ENCODE results near the gene SMARCA2.

DNA sequence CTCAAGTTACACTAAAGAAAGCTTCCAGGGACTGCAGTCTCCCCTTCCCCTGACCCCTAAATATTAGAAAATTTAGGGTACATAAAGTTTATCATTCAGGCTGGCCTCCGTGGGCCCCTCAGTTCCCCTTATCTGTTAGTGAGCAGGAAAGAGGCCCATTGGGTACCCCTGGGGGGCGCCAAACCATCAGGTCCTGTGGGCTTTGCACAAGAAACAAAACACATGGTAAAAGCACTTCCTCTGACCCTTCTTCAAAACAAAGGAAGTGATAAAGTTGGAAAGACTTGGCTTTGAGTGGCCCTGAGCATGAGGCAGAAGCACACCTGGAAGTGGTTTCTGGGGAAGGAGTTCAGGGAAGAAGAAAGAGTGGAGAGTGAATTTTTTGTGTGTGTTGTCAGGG lies 213.0 kb downstream of the SMARCA2 start:
- TF ChIP-seq, protein P1, sequence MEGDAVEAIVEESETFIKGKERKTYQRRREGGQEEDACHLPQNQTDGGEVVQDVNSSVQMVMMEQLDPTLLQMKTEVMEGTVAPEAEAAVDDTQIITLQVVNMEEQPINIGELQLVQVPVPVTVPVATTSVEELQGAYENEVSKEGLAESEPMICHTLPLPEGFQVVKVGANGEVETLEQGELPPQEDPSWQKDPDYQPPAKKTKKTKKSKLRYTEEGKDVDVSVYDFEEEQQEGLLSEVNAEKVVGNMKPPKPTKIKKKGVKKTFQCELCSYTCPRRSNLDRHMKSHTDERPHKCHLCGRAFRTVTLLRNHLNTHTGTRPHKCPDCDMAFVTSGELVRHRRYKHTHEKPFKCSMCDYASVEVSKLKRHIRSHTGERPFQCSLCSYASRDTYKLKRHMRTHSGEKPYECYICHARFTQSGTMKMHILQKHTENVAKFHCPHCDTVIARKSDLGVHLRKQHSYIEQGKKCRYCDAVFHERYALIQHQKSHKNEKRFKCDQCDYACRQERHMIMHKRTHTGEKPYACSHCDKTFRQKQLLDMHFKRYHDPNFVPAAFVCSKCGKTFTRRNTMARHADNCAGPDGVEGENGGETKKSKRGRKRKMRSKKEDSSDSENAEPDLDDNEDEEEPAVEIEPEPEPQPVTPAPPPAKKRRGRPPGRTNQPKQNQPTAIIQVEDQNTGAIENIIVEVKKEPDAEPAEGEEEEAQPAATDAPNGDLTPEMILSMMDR (IDR thresholded peaks at IDR 0.05) = peak in 2 of 7 experiments; percentile 9 to 14
- TF ChIP-seq EP300 (IDR thresholded peaks at IDR 0.05) (no peak), POLR2A (IDR thresholded peaks at IDR 0.05) (no peak)
